Ascending aorta (tissue), 2 donors: Measurements from ENCODE around the gene MAP3K14. TPM values are rescaled to one million over a fixed set of nuclear protein-coding genes. Genes with fewer than 3 reads are reported as not detected.
"Not testable (repeated sequence)": the region's sequence is repeated elsewhere in the genome, so short reads cannot be mapped to it uniquely, and the experiment has no call there.

Source experiments
- DNase-seq, 2 donors: peaks; one replicate each; pipeline ENCODE4 v3.0.0-alpha.2; 2019; ENCODE audit warnings: low spot score in 2 of 2
- H3K27ac ChIP-seq, 2 donors: fragments of 200-600 bp; sonication (generic); one replicate each; pipeline ENCODE4 v1.5.1; 2016 to 2017; ENCODE audit warnings: mild to moderate bottlenecking in 1 of 2
- H3K27me3 ChIP-seq: fragments of 200-600 bp; sonication (generic); one replicate; pipeline ENCODE4 v1.5.1; 2017
- H3K36me3 ChIP-seq, 2 donors: fragments of 200-600 bp; sonication (generic); one replicate each; pipeline ENCODE4 v1.5.1; 2016
- H3K4me1 ChIP-seq, 2 donors: fragments of 200-600 bp; sonication (generic); one replicate each; pipeline ENCODE4 v1.5.1; 2016 to 2017; ENCODE audit warnings: mild to moderate bottlenecking in 1 of 2
- H3K4me3 ChIP-seq, 2 donors: fragments of 200-600 bp; sonication (generic); one replicate each; pipeline ENCODE4 v1.5.1; 2016 to 2017; ENCODE audit warnings: mild to moderate bottlenecking in 1 of 2
- H3K9me3 ChIP-seq, 2 donors: fragments of 200-600 bp; sonication (generic); one replicate each; pipeline ENCODE4 v1.5.1; 2016
- CTCF ChIP-seq, 3 experiments: fragments of 200-600 bp in 2 of 3; fragments of 450-650 bp in 1 of 3; sonication (generic) in 2 of 3; IDR thresholded peaks; one replicate each; pipeline ENCODE4 v1.5.1; 2016 to 2019; ENCODE audit warnings: antibody characterized with exemption in 3 of 3, mild to moderate bottlenecking in 1 of 3, moderate library complexity in 1 of 3
- intact Hi-C: fragments of 100-400 bp; cut with DNase I; formaldehyde crosslinking; loops from one replicate; pipeline ENCODE4 v1.15.1; 2023
- total RNA-seq: library from RNA; depleted of rRNA; stranded (reverse); fragments of >200 nt; gene quantifications from one replicate; pipeline ENCODE4 v1.1.0, GENCODE V29; 2016

Gene MAP3K14
- total RNA-seq, 1 donor from 2014 or later, result 7.7 TPM

GRCh38 chr17:45253879-45254278 lies 62.9 kb downstream of the MAP3K14 start:
- DNase-seq, result no peak
- no peak overlapping the region for H3K4me3 ChIP-seq
- no peak overlapping the region for H3K27ac ChIP-seq
- H3K4me1 ChIP-seq, result no peaks in the 10 kb centered on the region
- intact Hi-C loops, result no loop called here
- H3K36me3 ChIP-seq, result no peaks in the 10 kb centered on the region
- no peak for TF ChIP-seq CTCF (IDR thresholded peaks at IDR 0.05)
- H3K27me3 ChIP-seq, result no peaks in the 10 kb centered on the region
- H3K9me3 ChIP-seq, result no peaks in the 10 kb centered on the region

GRCh38 chr17:45253237-45253636 lies 63.6 kb downstream of the MAP3K14 start:
- intact Hi-C loops, H3K4me1 ChIP-seq, H3K27me3 ChIP-seq, H3K36me3 ChIP-seq, H3K9me3 ChIP-seq, H3K27ac ChIP-seq, DNase-seq, H3K4me3 ChIP-seq: not testable (repeated sequence)

GRCh38 chr17:45251931-45252330 lies 64.9 kb downstream of the MAP3K14 start:
- intact Hi-C loops, result no loop called here

GRCh38 chr17:45248132-45248957 lies 68.5 kb downstream of the MAP3K14 start:
- Histone ChIP-seq H3K4me3 (peak overlapping the region; percentile 55 to 61), H3K9me3 (no peaks in the 10 kb centered on the region), H3K4me1 (peaks cover 5 to 12% of the 10 kb centered on the region in 2 donors), H3K36me3 (no peaks in the 10 kb centered on the region), H3K27me3 (no peaks in the 10 kb centered on the region), H3K27ac (no peak overlapping the region)
- TF ChIP-seq CTCF (IDR thresholded peaks at IDR 0.05), result no peak
- intact Hi-C loops, result no loop called here
- no peak for DNase-seq

More at GRCh38 chr17:45251931-45252330, 64.9 kb downstream of the MAP3K14 start:
- no peak for TF ChIP-seq CTCF (IDR thresholded peaks at IDR 0.05)
- no peak for DNase-seq
- no peaks in the 10 kb centered on the region for H3K9me3 ChIP-seq
- H3K27ac ChIP-seq, result no peak overlapping the region
- peaks cover 0 to 9% of the 10 kb centered on the region in 2 donors for H3K4me1 ChIP-seq
- H3K36me3 ChIP-seq, result no peaks in the 10 kb centered on the region
- H3K27me3 ChIP-seq, result no peaks in the 10 kb centered on the region
- H3K4me3 ChIP-seq, result no peak overlapping the region

- Histone ChIP-seq H3K4me1 (peaks cover 5 to 12% of the 10 kb centered on the region in 2 donors), H3K27me3 (no peaks in the 10 kb centered on the region), H3K27ac (no peak overlapping the region), H3K4me3 (peak overlapping the region; percentile 55 to 61), H3K9me3 (no peaks in the 10 kb centered on the region), H3K36me3 (no peaks in the 10 kb centered on the region)
- intact Hi-C loops, result no loop called here
- no peak for TF ChIP-seq CTCF (IDR thresholded peaks at IDR 0.05)
- peak; percentile 83 to 90 for DNase-seq
Measured at GRCh38 chr17:45247429-45248131, 69.2 kb downstream of the MAP3K14 start.

GRCh38 chr17:45246861-45247428 lies 69.9 kb downstream of the MAP3K14 start:
- DNase-seq, result no peak
- TF ChIP-seq CTCF (IDR thresholded peaks at IDR 0.05), result peak in 1 of 3 experiments; percentile 36
- no peak overlapping the region for H3K27ac ChIP-seq

More at GRCh38 chr17:45246861-45247428, 69.9 kb downstream of the MAP3K14 start:
- Histone ChIP-seq H3K4me1 (peaks cover 5 to 12% of the 10 kb centered on the region in 2 donors), H3K36me3 (no peaks in the 10 kb centered on the region), H3K9me3 (no peaks in the 10 kb centered on the region), H3K4me3 (peak overlapping the region; percentile 55 to 61), H3K27me3 (no peaks in the 10 kb centered on the region)
- intact Hi-C loops, result no loop called here
